Stimulated activated naive CD8-positive, alpha-beta T cell treated with anti-CD3 and anti-CD28 coated beads, Interleukin-15, amount 100 ng/mL, for 72 hours (primary cell): ENCODE measurements around the gene ANKRD33B.
"Not testable (repeated sequence)": the region's sequence is repeated elsewhere in the genome, so short reads cannot be mapped to it uniquely, and the experiment has no call there.

ENCODE experiments used
- ATAC-seq: fragments of 150-1000 bp; cut with Tn5 transposase; 2 replicates; pipeline ENCODE4 v1.10.0; 2021; ENCODE audit warnings: mild to moderate bottlenecking, moderate library complexity
- DNase-seq, 2 donors: peaks; one replicate each; pipeline ENCODE4 v3.0.0; 2021 to 2022
- H3K27ac Mint-ChIP-seq, 2 donors: one replicate each; pipeline ENCODE4 v1.8.0; 2022; ENCODE audit warnings: mild to moderate bottlenecking in 2 of 2, mixed read lengths in 2 of 2, moderate library complexity in 2 of 2
- H3K27me3 Mint-ChIP-seq: one replicate; pipeline ENCODE4 v1.8.0; 2022; ENCODE audit warnings: mixed read lengths
- H3K4me1 Mint-ChIP-seq: one replicate; pipeline ENCODE4 v1.8.0; 2022; ENCODE audit warnings: mild to moderate bottlenecking, mixed read lengths
- H3K4me3 Mint-ChIP-seq, 2 donors: one replicate each; pipeline ENCODE4 v1.8.0; 2022; ENCODE audit warnings: mild to moderate bottlenecking in 2 of 2, mixed read lengths in 2 of 2, moderate library complexity in 1 of 2
- H3K9me3 Mint-ChIP-seq, 2 donors: one replicate each; pipeline ENCODE4 v1.8.0; 2022; ENCODE audit warnings: mixed read lengths in 2 of 2

The ANKRD33B gene

DNA sequence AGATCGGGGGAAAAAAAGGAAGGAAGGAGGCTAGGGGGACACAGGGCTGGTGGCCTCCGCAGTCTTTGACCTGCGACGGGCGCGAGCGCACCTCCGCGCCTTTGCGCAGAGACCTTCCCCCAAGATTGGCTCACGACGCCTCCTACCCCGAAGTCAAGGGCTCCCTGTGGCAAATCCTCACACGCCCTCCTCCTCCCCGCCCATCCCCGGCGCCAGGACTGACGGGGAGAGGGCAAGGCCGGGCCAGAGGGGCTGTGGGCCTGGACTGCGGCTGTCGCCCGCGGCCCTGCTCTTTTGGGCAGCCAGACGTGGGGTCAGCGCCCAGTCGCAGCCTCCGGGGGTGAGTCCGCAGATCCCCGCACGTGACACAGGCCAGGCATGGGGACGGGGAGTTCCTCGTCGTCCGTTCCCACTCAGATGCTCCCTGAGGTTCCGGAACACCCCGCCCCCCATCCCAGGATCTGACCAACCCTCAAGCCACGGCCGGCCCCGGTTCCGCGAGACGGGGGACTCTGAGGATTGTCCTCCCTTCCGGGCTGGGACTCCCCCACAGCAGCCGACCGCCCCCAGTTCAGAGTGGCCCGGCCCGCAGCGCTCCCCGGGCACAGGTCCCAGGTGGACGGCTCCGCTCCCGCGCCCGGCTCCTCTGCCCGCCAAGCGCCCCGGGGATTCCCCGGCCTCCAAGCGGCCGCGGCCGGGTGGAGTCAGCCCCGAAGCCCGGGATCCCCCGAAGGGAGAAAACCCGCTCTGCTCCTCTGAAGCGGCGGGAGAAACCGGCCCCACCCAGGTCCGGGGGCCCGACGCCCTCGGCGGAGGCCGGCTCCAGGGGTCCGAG lies 543 bp upstream of the ANKRD33B start:
- DNase-seq (peak; percentile 55 to 75), ATAC-seq (peak; percentile 68)
- Mint-ChIP-seq H3K4me3 (peak overlapping the region; percentile 47 to 73), H3K27ac (peak overlapping the region in 1 of 2 donors; percentile 67), H3K27me3 (peaks cover 30% of the 10 kb centered on the region), H3K9me3 (no peaks in the 10 kb centered on the region), H3K4me1 (peaks cover 50% of the 10 kb centered on the region)

- Mint-ChIP-seq H3K9me3 (no peaks in the 10 kb centered on the region), H3K27me3 (peaks cover 22% of the 10 kb centered on the region), H3K4me3 (peak overlapping the region; percentile 87 to 97), H3K4me1 (peaks cover 51% of the 10 kb centered on the region), H3K27ac (peak overlapping the region; percentile 68 to 88)
- DNase-seq = peak in 1 of 2 donors; percentile 28
- ATAC-seq = peak; percentile 0
These were observed 1.2 kb downstream of the ANKRD33B start for GRCh38 chr5:10564838-10565784.

GRCh38 chr5:10565785-10566542 lies 2.1 kb downstream of the ANKRD33B start:
- Mint-ChIP-seq H3K9me3 (no peaks in the 10 kb centered on the region), H3K27ac (no peak overlapping the region), H3K4me3 (peak overlapping the region; percentile 87 to 97), H3K4me1 (peaks cover 51% of the 10 kb centered on the region), H3K27me3 (peaks cover 15% of the 10 kb centered on the region)
- DNase-seq (no peak), ATAC-seq (no peak)

DNA sequence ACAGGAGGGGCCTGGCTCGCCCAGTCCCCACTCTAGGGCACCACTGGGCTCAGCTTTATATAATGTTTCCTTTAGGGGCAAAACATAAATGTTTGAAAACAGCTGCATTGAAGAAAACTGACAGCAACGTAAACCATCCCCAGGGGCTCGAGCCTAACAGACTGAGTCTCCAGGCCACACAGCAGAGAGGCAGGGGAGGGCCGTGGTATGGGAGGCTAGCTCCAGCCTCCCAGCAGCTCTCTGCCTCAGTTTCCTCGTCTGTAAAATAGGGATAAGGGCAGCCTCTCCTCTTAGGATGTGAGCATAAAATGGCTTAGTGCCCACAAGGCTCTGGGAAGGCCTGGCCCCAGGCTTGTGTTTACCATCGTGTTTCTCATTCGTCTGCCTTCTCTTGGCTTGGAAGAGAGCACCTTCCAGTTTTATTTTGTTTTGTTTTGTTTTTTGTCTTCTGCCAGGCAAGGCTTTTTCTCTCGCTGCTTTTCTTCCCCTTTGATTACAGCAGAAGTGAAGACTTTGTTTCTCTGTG lies 2.7 kb downstream of the ANKRD33B start:
- DNase-seq = no peak
- no peak overlapping the region for H3K27ac Mint-ChIP-seq

DNA sequence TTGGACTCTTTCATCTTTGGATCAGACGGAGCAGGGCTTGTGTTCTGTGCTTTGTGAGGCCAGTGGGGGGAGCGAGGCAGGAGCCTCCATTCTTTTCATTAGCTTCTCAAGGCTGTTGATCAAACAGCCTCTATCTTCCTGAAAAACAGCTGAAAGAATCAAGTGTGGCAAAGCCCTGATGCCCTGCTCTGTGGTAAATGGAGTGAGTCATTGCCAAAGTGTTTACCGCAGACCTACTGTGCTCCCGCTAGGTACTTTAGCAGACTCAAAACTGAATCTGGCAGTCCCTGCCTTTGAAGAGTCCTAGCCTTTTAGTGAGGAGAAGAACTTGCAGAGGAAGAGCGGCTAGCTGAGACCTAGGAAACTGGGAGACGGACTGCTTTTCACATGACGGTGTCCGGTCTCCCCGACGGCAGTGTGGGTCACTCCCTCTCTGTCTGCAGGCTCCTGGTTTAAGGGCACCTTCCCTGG lies 3.3 kb downstream of the ANKRD33B start:
- Mint-ChIP-seq H3K27ac (no peak overlapping the region), H3K4me1 (peaks cover 48% of the 10 kb centered on the region), H3K4me3 (peak overlapping the region; percentile 10 to 64), H3K9me3 (no peaks in the 10 kb centered on the region), H3K27me3 (peaks cover 8% of the 10 kb centered on the region)
- ATAC-seq (no peak), DNase-seq (no peak)

More for the DNA sequence above, 2.7 kb downstream of the ANKRD33B start:
- Mint-ChIP-seq H3K4me1 (peaks cover 51% of the 10 kb centered on the region), H3K9me3 (no peaks in the 10 kb centered on the region), H3K4me3 (peak overlapping the region in 1 of 2 donors; percentile 64), H3K27me3 (peaks cover 8% of the 10 kb centered on the region)
- ATAC-seq = no peak

GRCh38 chr5:10567781-10568321 lies 4.0 kb downstream of the ANKRD33B start:
- H3K4me3 Mint-ChIP-seq = no peak overlapping the region
- no peaks in the 10 kb centered on the region for H3K9me3 Mint-ChIP-seq
- DNase-seq = no peak
- no peak for ATAC-seq
- H3K27me3 Mint-ChIP-seq = peaks cover 8% of the 10 kb centered on the region
- peaks cover 41% of the 10 kb centered on the region for H3K4me1 Mint-ChIP-seq
- no peak overlapping the region for H3K27ac Mint-ChIP-seq

DNA sequence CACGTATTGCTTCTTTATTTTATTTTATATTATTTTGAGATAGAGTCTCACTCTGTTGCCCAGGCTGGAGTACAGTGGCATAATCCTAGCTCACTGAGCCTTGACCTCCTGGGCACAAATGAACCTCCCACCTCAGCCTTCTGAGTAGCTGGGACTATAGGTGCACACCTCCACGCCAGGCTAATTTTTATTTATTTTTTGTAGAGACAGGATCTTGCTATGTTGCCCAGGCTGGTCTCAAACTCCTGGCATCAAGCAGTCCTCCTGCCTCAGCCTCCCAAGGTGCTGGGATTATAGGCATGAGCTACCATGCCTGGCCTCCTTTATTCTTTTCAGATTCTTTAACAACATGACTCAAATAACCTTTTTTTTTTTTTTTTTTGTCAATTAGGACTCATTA lies 6.7 kb downstream of the ANKRD33B start:
- H3K4me3 Mint-ChIP-seq, H3K27me3 Mint-ChIP-seq, H3K9me3 Mint-ChIP-seq, H3K27ac Mint-ChIP-seq, DNase-seq, ATAC-seq: not testable (repeated sequence)
- H3K4me1 Mint-ChIP-seq = peaks cover 35% of the 10 kb centered on the region

DNA sequence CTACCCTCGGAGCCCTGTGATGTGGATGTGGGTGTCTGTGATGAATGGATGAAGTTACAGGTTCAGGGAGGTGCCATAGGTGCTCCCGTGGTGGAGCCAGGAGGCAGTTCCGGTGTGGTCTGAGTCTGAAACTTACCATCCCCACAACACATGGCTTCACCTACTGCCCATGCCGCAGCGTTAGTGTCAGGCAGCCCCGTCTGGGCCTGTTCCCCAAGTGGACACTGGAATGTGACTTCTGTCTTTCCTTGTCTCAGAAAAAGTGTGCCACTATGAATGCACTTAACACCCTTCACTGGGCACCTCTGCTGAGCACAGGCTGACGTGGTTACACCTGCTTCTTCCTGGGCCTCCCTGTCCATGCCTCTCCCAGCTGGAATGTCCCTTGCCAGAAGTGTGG lies 8.6 kb downstream of the ANKRD33B start:
- DNase-seq = no peak
- no peaks in the 10 kb centered on the region for H3K9me3 Mint-ChIP-seq
- no peak overlapping the region for H3K27ac Mint-ChIP-seq
- H3K27me3 Mint-ChIP-seq = no peaks in the 10 kb centered on the region
- no peak overlapping the region for H3K4me3 Mint-ChIP-seq
- H3K4me1 Mint-ChIP-seq = peaks cover 28% of the 10 kb centered on the region
- no peak for ATAC-seq

- ATAC-seq (no peak), DNase-seq (no peak)
- peaks cover 29% of the 10 kb centered on the region for H3K4me1 Mint-ChIP-seq
- H3K27me3 Mint-ChIP-seq = no peaks in the 10 kb centered on the region
- H3K4me3 Mint-ChIP-seq = no peak overlapping the region
- no peaks in the 10 kb centered on the region for H3K9me3 Mint-ChIP-seq
- H3K27ac Mint-ChIP-seq = no peak overlapping the region
These were observed 9.7 kb downstream of the ANKRD33B start for GRCh38 chr5:10573487-10574145.

DNA sequence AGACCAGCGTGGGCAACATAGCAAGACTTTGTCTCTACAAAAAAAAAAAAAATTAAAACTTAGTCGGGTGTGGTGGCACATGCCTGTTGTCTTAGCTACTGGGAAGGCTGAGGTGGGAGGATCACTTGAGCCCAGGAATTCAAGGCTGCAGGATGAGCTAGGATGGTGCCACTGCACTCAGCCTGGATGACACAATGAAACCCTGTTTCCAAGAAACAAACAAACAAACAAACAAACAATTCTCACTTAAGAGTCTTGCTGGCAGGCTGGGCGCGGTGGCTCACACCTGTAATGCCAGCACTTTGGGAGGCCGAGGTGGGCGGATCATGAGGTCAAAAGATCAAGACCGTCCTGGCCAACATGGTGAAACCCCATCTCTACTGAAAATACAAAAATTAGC lies 11.0 kb downstream of the ANKRD33B start:
- H3K4me1 Mint-ChIP-seq = peaks cover 42% of the 10 kb centered on the region
- not testable (repeated sequence) for H3K27ac Mint-ChIP-seq, H3K27me3 Mint-ChIP-seq

GRCh38 chr5:10576121-10576789 lies 12.4 kb downstream of the ANKRD33B start:
- no peaks in the 10 kb centered on the region for H3K27me3 Mint-ChIP-seq
- no peaks in the 10 kb centered on the region for H3K9me3 Mint-ChIP-seq
- H3K27ac Mint-ChIP-seq = no peak overlapping the region
- H3K4me1 Mint-ChIP-seq = peaks cover 55% of the 10 kb centered on the region
- DNase-seq (no peak), ATAC-seq (no peak)
- no peak overlapping the region for H3K4me3 Mint-ChIP-seq

More for the DNA sequence above, 11.0 kb downstream of the ANKRD33B start:
- not testable (repeated sequence) for H3K9me3 Mint-ChIP-seq, H3K4me3 Mint-ChIP-seq, DNase-seq, ATAC-seq

- Mint-ChIP-seq H3K27ac (no peak overlapping the region), H3K4me3 (no peak overlapping the region), H3K27me3 (no peaks in the 10 kb centered on the region), H3K4me1 (peaks cover 61% of the 10 kb centered on the region), H3K9me3 (no peaks in the 10 kb centered on the region)
- DNase-seq = no peak
- ATAC-seq = no peak
These were observed 12.9 kb downstream of the ANKRD33B start for GRCh38 chr5:10576790-10577189.

DNA sequence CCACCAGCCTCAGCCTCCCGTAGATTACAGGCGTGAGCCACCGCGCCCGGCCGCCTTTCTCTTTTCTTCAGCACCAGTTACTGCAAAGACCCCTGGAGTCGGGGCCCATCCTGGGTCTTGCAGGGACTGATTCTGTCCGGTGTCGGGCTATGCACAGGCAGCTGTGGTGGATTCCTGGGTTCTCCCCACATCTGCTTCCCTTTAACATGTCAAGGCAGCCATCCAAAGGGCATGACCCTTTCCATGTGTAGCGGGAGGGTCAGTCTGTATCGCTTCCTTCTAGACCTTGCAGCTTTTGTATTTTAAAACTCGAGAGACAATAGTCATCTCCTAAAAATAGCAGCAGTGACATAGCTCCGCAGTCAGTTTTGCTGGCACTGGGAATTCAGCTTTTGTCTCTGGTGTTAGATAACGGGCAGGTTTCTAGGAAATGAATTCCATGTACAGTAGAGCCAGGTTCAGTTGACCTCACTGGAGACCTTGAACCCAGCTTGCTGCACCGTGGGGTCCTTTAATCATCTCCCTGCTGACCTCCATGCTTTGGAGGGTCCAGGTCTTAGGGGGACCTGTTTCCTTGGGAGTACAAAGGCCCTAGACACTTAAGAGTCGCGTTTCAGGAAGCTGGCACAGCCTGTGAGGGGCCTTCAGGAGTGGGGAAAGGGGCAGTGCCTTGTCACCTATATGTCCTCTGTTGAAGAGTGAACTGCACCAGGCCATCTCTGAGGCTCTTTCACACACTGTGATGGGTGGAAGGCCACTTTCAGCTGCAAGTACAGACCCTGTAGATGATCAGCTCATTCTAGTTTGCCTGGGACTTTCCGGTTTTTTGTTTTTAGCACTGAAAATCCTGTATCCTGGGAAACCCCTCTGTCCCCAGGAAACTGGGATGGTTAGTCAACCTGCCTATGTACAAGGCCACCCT lies 13.8 kb downstream of the ANKRD33B start:
- ATAC-seq = peak; percentile 38
- Mint-ChIP-seq H3K4me1 (peaks cover 69% of the 10 kb centered on the region), H3K27me3 (peaks cover 7% of the 10 kb centered on the region), H3K9me3 (no peaks in the 10 kb centered on the region), H3K27ac (no peak overlapping the region), H3K4me3 (peak overlapping the region; percentile 24 to 53)
- DNase-seq = no peak
